C4-2B (cell line): Measurements from ENCODE around the gene DNAJC18.

Experiments
- H3K27ac ChIP-seq: fragments of 450-650 bp; 2 replicates; pipeline ENCODE4 v1.5.1; 2017
- ZFX ChIP-seq: fragments of 450-650 bp; IDR thresholded peaks from 2 replicates; pipeline ENCODE4 v1.6.1; 2017
- TF ChIP-seq, protein P1 (sequence below): fragments of 450-650 bp; conservative IDR thresholded peaks from 2 replicates; pipeline ENCODE4 v1.5.1; 2017; ENCODE audit warnings: mild to moderate bottlenecking

The DNAJC18 gene

DNA sequence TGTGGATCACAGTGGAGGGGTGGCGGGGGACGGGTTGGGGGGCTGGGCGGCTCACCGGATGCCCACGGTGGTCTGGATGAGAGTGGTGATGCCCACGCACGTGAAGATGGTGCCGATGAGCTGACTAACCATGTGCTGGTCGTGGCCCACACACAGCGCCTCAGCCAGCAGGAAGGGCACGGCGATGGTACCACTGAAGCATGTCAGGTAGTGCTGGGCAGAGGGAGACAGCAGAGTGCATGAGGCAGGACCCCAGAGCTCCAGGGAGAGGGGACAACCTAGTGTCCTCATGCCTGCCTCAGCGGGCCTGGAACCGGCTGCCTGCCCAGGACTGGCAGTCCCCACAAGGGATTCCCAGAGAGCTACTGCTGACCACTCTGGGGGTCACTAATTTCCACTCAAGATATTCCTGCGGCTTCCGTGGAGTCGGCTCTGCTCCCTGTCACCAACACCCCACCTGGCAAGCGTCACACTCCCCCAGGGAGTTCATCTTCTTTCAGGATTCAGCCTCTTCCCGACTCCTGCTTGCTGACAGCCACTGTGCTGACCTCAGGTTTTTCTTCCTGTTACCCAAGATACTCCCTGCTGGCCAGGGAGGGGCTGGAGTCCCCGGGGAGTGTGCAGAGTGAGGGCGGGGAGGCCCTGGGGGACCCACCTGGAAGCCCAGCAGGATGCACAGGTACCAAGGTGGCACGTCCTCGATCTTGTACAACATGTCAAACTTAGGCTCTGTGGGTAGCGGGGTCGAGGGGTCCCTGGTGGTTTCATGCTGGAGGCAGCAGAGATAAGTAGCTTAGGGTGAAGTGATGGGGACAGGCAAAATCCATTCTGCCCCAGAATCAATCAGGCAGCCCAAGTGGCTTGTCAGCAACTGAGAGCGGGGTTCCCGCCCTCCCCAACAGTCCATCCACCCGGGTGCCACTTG, 57.2 kb downstream of the DNAJC18 start:
- TF ChIP-seq, protein P1, sequence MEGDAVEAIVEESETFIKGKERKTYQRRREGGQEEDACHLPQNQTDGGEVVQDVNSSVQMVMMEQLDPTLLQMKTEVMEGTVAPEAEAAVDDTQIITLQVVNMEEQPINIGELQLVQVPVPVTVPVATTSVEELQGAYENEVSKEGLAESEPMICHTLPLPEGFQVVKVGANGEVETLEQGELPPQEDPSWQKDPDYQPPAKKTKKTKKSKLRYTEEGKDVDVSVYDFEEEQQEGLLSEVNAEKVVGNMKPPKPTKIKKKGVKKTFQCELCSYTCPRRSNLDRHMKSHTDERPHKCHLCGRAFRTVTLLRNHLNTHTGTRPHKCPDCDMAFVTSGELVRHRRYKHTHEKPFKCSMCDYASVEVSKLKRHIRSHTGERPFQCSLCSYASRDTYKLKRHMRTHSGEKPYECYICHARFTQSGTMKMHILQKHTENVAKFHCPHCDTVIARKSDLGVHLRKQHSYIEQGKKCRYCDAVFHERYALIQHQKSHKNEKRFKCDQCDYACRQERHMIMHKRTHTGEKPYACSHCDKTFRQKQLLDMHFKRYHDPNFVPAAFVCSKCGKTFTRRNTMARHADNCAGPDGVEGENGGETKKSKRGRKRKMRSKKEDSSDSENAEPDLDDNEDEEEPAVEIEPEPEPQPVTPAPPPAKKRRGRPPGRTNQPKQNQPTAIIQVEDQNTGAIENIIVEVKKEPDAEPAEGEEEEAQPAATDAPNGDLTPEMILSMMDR, result no peak
- no peak for TF ChIP-seq ZFX
- peak overlapping the region; percentile 13 for H3K27ac ChIP-seq

DNA sequence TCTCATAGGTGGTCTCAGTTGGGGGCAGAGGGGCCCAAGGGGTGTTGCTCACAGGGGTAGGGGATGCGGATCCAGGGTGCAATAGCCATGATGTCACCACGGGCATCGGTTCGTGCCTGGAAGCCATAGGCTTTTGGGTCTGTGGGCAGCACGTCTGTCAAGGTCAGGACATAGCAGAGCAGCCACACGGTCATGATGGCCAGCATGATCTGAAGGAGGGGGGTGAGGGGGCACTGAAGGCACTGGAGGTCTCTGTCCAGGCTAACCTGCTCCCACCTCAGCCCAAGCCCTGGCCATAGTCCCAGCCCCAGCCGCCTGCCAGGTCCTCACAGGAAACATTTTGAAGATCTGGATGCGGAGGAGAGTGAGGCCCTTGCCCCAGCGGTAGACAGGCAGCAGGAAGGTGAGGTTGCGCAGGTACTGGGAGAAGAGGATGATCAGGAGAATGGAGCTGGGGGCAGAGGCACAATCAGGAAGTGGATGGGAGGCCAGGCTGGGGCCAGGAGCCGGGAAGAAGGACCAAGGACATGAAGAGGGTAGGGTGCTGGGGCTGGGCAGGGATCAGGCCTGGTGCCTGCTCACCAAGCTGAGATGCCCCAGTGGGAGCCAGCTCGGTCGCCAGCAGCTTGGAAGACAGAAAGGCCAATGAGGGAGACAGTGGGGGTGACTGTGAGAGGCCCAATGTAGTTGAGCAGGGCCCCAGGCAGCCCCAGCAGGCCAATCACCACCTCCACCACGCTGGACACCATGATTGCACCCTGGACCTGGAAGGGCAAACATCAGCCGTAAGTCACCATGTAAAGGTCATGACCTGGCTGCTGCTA, 59.5 kb downstream of the DNAJC18 start:
- TF ChIP-seq, protein P1, result no peak
- no peak for TF ChIP-seq ZFX
- no peak overlapping the region for H3K27ac ChIP-seq

DNA sequence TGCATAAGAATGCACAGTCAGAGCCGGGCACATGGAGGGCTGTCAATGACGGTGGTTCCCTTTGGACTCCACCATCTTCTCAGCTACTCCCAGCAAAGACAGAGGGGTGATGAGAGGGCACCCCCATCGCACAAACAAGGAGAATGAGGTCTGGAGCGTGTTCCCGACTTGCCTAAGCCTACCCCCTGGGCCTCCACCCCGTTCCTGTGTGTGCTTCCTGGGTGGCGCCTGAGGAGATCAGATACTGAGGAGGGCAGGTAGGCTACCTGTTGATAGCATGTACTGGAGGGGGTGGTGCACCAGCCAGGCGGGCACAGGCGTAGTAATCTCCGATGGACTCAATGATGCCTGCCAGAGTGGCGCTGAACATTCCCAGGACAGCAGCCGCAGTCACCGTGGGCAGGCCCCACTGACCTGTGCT, 60.4 kb downstream of the DNAJC18 start:
- H3K27ac ChIP-seq, result no peak overlapping the region
- no peak for TF ChIP-seq ZFX
- TF ChIP-seq, protein P1, result no peak

DNA sequence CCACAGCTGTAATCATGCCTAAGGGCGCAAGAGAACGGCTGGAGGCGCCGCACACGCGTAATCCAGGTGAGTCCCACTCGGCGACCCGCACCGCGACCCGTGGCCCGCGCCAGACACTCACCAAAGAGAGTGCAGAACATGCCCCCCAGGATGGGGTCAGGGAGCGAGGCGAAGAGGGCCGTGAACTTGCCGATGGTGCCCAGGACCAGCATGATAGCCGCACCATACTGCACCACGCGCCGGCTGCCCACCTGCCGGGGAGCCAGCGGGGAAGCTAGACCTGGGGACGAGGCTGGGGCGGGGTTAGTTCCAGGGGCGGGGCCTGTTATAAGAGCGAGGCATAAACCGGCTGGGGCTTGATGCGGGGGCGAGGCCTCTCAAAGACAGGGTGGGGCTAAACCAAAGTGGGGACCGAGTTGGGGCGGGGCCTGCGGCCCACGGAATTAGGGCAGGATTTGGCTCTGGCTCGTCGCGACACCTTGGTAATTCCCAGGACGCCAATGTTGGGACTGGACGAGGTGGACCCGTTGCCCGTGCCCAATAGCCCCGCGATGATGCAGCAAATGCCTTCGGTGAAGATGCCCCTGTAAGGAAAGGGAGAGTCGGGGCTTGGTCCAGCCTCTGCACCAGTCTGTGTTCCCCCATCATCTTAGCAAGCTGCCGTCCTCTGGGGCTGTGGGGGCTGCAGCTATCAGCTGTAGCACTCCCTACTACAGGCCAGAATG, 61.1 kb downstream of the DNAJC18 start:
- TF ChIP-seq, protein P1, result no peak
- TF ChIP-seq ZFX, result no peak

DNA sequence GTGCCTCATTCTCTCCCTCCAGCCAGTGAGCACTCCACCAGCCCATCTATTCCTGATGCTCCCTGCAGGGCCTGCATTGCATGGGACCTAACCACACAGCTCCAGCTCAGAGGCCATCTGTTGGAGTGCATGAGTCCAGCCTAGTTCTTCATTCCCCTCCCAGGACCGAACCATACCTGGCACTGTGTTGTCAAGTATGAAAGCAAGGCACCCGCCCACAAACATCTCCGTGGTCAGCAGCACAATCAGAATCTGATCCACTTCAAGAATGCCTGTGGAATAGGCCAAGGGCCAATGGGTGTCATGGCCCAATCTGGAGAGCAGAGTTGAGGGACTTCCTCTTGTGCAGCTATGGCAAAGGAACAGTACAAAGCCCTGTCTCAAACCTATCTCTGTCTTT, 62.1 kb downstream of the DNAJC18 start:
- TF ChIP-seq, protein P1, result no peak
- no peak for TF ChIP-seq ZFX
- H3K27ac ChIP-seq, result no peak overlapping the region

More for the DNA sequence above, 61.1 kb downstream of the DNAJC18 start:
- no peak overlapping the region for H3K27ac ChIP-seq

DNA sequence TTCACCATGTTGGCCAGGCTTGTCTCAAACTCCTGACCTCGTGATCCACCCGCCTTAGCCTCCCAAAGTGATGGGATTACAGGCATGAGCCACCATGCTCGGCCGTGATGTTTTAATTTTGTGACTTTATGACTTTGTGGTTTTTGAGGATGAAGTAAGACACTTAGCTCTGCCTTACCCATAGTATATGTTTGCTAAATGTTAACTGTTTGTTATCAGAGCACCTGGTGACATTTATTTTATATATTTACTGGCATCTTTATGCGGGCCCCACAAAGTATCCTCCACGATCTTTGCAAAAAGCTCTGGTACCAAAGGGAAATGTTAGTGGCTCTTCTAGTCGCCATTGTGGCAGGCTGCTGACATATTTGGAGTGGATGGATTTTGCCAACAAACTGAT, 63.0 kb downstream of the DNAJC18 start:
- no peak overlapping the region for H3K27ac ChIP-seq
- TF ChIP-seq, protein P1, result no peak
- TF ChIP-seq ZFX, result no peak
